HepG2 (cell line): ENCODE data around the gene TMEM129. TPM values are rescaled to one million over a fixed set of nuclear protein-coding genes. Genes with fewer than 3 reads are reported as not detected.

Experiments
- ARID2 ChIP-seq: sonication (generic); formaldehyde crosslinking; IDR thresholded peaks from 2 replicates; pipeline ENCODE4 v1.8.1; 2022; ENCODE audit warnings: mild to moderate bottlenecking, missing genetic modification reagents, borderline replicate concordance
- CREB1 ChIP-seq, 2 experiments: fragments of 450-650 bp in 1 of 2; IDR thresholded peaks; 2 replicates each; pipeline ENCODE4 v1.6.1; 2016 to 2017; ENCODE audit warnings: control low read depth in 1 of 2, mild to moderate bottlenecking in 1 of 2, missing compliant biosample characterization in 1 of 2, missing genetic modification characterization in 1 of 2
- ELF3 ChIP-seq: IDR thresholded peaks from 2 replicates; pipeline ENCODE4 v1.6.1; 2016; ENCODE audit warnings: missing genetic modification reagents, missing compliant biosample characterization
- MED1 ChIP-seq: sonication (generic); formaldehyde crosslinking; IDR thresholded peaks from 2 replicates; pipeline ENCODE4 v1.4.0; 2020; ENCODE audit warnings: missing genetic modification reagents
- MXD4 ChIP-seq: IDR thresholded peaks from 2 replicates; pipeline ENCODE4 v1.6.1; 2016; ENCODE audit warnings: mild to moderate bottlenecking, missing biosample characterization, missing genetic modification reagents
- PRPF4 ChIP-seq: fragments of 200-400 bp; formaldehyde crosslinking; IDR thresholded peaks from 2 replicates; pipeline ENCODE4 v1.6.1; 2016; ENCODE audit warnings: low read length, low read depth; ENCODE audit not compliant: poor library complexity, severe bottlenecking
- ZMAT3 ChIP-seq: sonication (generic); formaldehyde crosslinking; conservative IDR thresholded peaks from 2 replicates; pipeline ENCODE4 v1.7.0; 2021; ENCODE audit warnings: missing genetic modification reagents
- polyA plus RNA-seq, 8 experiments: library from polyadenylated mRNA; depleted of rRNA in 3 of 8; stranded (reverse) in 7 of 8; unstranded in 1 of 8; fragments of >200 nt; fragmentation: Illumina TruSeq in 4 of 8; extraction: Trizol in 4 of 8; gene quantifications; 2 replicates each; pipeline versions ENCODE4 v1.2.1 to v1.2.3, GENCODE V29; 2011 to 2016; ENCODE audit warnings: low read depth in 4 of 8, missing spikeins in 1 of 8, mixed read lengths in 1 of 8; ENCODE audit not compliant: insufficient read depth in 1 of 8
- total RNA-seq, 5 experiments: library from RNA; depleted of rRNA; stranded (reverse); fragments of >200 nt; fragmentation: Illumina TruSeq; extraction: Trizol; gene quantifications; 2 replicates each; pipeline ENCODE4 v1.2.3, GENCODE V29; 2016; ENCODE audit warnings: low read depth in 1 of 5
- TF ChIP-seq, protein P1 (sequence below): sonication (generic); formaldehyde crosslinking; IDR thresholded peaks from 2 replicates; pipeline ENCODE4 v1.4.0; 2020; ENCODE audit warnings: missing genetic modification reagents
- TF ChIP-seq, protein P2 (sequence below): IDR thresholded peaks from 2 replicates; pipeline ENCODE4 v1.6.1; 2016; ENCODE audit warnings: low read depth, missing genetic modification reagents, missing compliant biosample characterization
- TF ChIP-seq, protein P3 (sequence below): sonication (generic); formaldehyde crosslinking; IDR thresholded peaks from 2 replicates; pipeline ENCODE4 v1.4.0; 2020; ENCODE audit warnings: missing genetic modification reagents, mild to moderate bottlenecking, borderline replicate concordance

TMEM129 gene
- total and polyA plus RNA-seq, 2 of the 13 experiments (the other 11 are each of a cell fraction or from before 2014, with no cell fraction given) = 19.0 to 25.8 TPM

DNA sequence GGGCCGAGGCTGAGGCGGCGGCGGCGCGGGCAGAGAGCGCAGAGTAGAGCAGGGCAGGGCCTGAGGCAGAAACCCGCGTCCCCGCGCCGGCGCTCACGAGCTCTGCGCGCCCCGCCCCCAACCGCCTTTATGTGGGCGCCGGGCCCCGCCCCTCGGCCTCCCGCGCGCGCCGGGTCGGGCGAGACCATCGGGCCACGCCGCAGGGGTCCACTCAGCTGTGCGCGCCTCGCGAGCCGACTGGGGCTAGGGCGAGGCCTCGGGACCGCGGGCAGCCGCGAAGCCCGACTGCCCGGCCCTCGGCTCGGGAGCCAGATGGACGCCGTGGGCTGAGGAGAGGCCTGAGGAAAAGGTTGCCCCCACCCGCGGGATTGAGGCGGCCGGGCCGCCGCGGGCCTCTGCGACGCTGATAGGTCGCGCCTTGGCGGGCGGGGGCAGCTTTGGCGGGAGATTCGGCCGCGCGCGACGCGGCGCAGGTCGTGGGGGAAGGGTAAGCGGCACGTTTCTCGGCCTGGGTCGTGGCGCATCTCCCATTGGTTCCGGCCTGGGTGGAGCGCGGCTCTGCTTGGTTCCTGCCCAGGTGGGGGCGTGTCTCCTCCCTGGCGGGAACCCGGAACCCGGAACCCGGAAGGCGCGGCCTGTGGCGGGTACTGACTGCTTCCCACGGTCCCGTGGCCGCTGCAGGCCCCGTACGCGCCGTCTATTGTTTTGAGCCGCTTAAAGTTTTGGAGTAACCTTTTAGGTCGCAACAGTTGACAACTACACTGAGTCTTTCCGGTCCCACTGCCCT is 8.7 kb downstream of the TMEM129 start, which contains the start of gene SLBP (continued):
- TF ChIP-seq, protein P1, sequence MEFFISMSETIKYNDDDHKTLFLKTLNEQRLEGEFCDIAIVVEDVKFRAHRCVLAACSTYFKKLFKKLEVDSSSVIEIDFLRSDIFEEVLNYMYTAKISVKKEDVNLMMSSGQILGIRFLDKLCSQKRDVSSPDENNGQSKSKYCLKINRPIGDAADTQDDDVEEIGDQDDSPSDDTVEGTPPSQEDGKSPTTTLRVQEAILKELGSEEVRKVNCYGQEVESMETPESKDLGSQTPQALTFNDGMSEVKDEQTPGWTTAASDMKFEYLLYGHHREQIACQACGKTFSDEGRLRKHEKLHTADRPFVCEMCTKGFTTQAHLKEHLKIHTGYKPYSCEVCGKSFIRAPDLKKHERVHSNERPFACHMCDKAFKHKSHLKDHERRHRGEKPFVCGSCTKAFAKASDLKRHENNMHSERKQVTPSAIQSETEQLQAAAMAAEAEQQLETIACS (CRISPR knock-in tag) = peak; percentile 88
- no peak; the same call in none of the 2 replicates for TF ChIP-seq CREB1 (IDR thresholded peaks at IDR 0.05)
- TF ChIP-seq CREB1 (CRISPR knock-in tag; IDR thresholded peaks at IDR 0.05) = no peak
- TF ChIP-seq ELF3 = peak; percentile 89; the same call in 1 of the 2 replicates
- TF ChIP-seq, protein P2, sequence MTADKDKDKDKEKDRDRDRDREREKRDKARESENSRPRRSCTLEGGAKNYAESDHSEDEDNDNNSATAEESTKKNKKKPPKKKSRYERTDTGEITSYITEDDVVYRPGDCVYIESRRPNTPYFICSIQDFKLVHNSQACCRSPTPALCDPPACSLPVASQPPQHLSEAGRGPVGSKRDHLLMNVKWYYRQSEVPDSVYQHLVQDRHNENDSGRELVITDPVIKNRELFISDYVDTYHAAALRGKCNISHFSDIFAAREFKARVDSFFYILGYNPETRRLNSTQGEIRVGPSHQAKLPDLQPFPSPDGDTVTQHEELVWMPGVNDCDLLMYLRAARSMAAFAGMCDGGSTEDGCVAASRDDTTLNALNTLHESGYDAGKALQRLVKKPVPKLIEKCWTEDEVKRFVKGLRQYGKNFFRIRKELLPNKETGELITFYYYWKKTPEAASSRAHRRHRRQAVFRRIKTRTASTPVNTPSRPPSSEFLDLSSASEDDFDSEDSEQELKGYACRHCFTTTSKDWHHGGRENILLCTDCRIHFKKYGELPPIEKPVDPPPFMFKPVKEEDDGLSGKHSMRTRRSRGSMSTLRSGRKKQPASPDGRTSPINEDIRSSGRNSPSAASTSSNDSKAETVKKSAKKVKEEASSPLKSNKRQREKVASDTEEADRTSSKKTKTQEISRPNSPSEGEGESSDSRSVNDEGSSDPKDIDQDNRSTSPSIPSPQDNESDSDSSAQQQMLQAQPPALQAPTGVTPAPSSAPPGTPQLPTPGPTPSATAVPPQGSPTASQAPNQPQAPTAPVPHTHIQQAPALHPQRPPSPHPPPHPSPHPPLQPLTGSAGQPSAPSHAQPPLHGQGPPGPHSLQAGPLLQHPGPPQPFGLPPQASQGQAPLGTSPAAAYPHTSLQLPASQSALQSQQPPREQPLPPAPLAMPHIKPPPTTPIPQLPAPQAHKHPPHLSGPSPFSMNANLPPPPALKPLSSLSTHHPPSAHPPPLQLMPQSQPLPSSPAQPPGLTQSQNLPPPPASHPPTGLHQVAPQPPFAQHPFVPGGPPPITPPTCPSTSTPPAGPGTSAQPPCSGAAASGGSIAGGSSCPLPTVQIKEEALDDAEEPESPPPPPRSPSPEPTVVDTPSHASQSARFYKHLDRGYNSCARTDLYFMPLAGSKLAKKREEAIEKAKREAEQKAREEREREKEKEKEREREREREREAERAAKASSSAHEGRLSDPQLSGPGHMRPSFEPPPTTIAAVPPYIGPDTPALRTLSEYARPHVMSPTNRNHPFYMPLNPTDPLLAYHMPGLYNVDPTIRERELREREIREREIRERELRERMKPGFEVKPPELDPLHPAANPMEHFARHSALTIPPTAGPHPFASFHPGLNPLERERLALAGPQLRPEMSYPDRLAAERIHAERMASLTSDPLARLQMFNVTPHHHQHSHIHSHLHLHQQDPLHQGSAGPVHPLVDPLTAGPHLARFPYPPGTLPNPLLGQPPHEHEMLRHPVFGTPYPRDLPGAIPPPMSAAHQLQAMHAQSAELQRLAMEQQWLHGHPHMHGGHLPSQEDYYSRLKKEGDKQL = peak; percentile 39; the same call in 1 of the 2 replicates
- TF ChIP-seq, protein P3, sequence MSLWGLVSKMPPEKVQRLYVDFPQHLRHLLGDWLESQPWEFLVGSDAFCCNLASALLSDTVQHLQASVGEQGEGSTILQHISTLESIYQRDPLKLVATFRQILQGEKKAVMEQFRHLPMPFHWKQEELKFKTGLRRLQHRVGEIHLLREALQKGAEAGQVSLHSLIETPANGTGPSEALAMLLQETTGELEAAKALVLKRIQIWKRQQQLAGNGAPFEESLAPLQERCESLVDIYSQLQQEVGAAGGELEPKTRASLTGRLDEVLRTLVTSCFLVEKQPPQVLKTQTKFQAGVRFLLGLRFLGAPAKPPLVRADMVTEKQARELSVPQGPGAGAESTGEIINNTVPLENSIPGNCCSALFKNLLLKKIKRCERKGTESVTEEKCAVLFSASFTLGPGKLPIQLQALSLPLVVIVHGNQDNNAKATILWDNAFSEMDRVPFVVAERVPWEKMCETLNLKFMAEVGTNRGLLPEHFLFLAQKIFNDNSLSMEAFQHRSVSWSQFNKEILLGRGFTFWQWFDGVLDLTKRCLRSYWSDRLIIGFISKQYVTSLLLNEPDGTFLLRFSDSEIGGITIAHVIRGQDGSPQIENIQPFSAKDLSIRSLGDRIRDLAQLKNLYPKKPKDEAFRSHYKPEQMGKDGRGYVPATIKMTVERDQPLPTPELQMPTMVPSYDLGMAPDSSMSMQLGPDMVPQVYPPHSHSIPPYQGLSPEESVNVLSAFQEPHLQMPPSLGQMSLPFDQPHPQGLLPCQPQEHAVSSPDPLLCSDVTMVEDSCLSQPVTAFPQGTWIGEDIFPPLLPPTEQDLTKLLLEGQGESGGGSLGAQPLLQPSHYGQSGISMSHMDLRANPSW = no peak
- TF ChIP-seq MXD4 (CRISPR knock-in tag) = peak; percentile 98
- TF ChIP-seq ZMAT3 (CRISPR knock-in tag) = peak; percentile 99
- peak; percentile 98 for TF ChIP-seq ARID2 (CRISPR knock-in tag)
- peak; percentile 82 for TF ChIP-seq MED1
- TF ChIP-seq PRPF4 = no peak
